GM19372 (cell line): ENCODE measurements around the gene PTN.

Experiments used
- ATAC-seq: cut with Tn5 transposase; IDR thresholded peaks from one replicate; pipeline ENCODE4 v1.9.1; 2021; ENCODE audit warnings: mild to moderate bottlenecking, low read depth, moderate library complexity; ENCODE audit not compliant: unreplicated experiment

The PTN gene

GRCh38 chr7:137343281-137343841 lies at the start of gene PTN:
Gene PTN, minus strand, starts transcription at chr7:137343733. Its CDS starts 88,760 bp downstream, at chr7:137254973.
- no peak for ATAC-seq

- no peak for ATAC-seq
Measured at GRCh38 chr7:137390076-137390475, 46.5 kb upstream of the PTN start.

- ATAC-seq: no peak
Measured at GRCh38 chr7:137388916-137389315, 45.4 kb upstream of the PTN start.

GRCh38 chr7:137386966-137387365 lies 43.4 kb upstream of the PTN start:
- ATAC-seq: no peak

GRCh38 chr7:137381045-137381444 lies 37.5 kb upstream of the PTN start:
- no peak for ATAC-seq

- ATAC-seq: no peak
Measured at GRCh38 chr7:137373507-137373906, 30.0 kb upstream of the PTN start.

- no peak for ATAC-seq
Measured at GRCh38 chr7:137371616-137372015, 28.1 kb upstream of the PTN start.

GRCh38 chr7:137366995-137367394 lies 23.5 kb upstream of the PTN start:
- no peak for ATAC-seq

GRCh38 chr7:137363683-137364082 lies 20.1 kb upstream of the PTN start:
- ATAC-seq: no peak

- no peak for ATAC-seq
Measured at GRCh38 chr7:137360087-137360679, 16.6 kb upstream of the PTN start.

- no peak for ATAC-seq
Measured at GRCh38 chr7:137354961-137355360, 11.4 kb upstream of the PTN start.

GRCh38 chr7:137354396-137354795 lies 10.9 kb upstream of the PTN start:
- no peak for ATAC-seq

GRCh38 chr7:137351941-137352340 lies 8.4 kb upstream of the PTN start:
- ATAC-seq: no peak

- no peak for ATAC-seq
Measured at GRCh38 chr7:137345799-137346449, 2.4 kb upstream of the PTN start.

GRCh38 chr7:137342828-137343261 lies 688 bp downstream of the PTN start:
- ATAC-seq: no peak

GRCh38 chr7:137342265-137342664 lies 1.3 kb downstream of the PTN start:
- no peak for ATAC-seq

GRCh38 chr7:137337902-137338301 lies 5.6 kb downstream of the PTN start:
- ATAC-seq: no peak

GRCh38 chr7:137335814-137336213 lies 7.7 kb downstream of the PTN start:
- no peak for ATAC-seq

GRCh38 chr7:137331378-137331777 lies 12.2 kb downstream of the PTN start:
- ATAC-seq: no peak

- no peak for ATAC-seq
Measured at GRCh38 chr7:137329411-137329810, 14.1 kb downstream of the PTN start.

GRCh38 chr7:137328373-137329120 lies 15.0 kb downstream of the PTN start:
- ATAC-seq: no peak
